DMS114 treated with DMSO at 0.1 percent for 48 hours (cell line): ENCODE results near the gene FOXL2.
A peak's percentile ranks its signal among the peaks of the same experiment; 100 is the strongest.

Experiments
- DNase-seq: peaks from one replicate; lab custom pipeline; 2025; ENCODE audit not compliant: unreplicated experiment; lab: John Stamatoyannopoulos, UW

FOXL2 gene

DNA sequence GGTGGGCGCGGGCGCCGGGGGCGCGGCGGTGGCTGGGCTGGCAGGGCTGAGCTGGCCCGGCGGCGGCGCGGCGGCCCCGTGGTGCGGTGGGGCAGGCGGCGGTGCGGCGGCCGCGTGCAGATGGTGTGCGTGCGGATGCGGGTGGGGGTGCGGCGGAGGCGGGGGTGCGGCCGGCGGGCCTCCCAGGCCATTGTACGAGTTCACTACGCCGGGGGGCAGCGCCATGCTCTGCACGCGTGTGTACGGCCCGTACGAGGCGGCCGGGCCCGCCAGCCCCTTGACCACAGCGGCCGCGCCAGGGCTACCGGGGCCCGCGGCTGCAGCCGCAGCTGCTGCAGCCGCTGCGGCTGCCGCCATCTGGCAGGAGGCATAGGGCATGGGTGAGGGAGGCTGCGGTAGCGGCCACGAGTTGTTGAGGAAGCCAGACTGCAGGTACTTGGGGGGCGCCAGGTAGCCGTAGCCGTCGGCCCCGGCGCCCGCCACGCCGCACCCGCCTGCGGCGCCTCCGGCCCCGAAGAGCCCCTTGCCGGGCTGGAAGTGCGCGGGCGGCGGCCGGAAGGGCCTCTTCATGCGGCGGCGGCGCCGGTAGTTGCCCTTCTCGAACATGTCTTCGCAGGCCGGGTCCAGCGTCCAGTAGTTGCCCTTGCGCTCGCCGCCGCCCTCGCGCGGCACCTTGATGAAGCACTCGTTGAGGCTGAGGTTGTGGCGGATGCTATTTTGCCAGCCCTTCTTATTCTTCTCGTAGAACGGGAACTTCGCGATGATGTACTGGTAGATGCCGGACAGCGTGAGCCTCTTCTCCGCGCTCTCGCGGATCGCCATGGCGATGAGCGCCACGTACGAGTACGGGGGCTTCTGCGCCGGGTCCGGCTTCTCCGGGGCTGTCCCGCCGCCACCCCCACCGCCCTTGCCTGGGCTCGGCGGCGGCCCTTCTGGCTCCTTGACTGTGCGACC, 951 bp downstream of the FOXL2 start:
- DNase-seq, result peak; percentile 34

DNA sequence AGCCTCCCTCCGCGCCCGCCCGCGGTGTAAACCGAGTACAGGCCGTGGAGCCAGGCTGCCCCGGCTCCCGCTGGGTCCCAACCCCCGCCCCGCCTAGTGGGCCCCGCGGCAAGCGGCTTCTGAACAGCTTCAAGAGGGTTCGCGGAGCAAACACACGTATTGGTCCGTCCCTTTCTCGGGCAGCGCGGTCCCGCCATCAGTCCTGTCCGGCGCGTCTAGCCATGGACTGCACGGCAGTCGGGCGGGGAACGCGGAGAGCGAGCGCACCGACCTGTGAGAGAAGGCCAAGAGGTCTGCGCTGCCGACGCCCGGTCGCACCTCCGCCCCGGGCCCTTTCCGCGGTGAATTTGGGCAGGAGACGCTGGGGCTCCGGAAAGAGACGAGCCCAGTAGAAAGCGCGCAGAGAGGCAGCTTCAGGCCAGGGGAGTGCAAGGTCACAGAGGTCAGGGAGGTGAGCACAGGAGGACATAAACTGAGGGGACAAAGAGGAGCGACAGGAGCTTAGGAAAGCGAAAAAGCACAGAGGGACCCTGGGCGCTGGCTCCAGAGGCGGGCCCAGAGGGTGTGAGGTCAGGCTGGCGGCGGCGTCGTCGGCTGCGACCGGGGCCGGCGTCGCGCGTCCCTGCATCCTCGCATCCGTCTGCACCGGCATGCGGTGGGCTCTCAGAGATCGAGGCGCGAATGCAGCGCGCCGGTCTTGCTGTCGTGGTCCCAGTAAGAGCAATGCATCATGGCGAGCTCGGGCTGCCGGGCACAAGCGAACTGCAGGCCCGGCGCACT, 1.8 kb downstream of the FOXL2 start:
- DNase-seq, result no peak

DNA sequence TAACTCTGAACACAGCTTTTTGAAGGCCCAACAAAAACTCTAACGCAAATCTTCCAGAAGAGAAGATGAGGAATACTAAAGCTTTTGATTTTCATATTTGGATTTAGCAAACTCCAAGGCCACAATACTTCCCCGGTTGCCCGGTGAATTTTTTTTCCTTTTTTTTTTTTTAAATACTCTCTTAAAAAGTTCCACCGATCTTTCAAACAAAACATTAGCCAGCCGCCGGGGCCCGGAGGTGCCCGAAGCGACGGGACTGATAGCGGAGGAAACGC, 2.3 kb downstream of the FOXL2 start:
- no peak for DNase-seq

DNA sequence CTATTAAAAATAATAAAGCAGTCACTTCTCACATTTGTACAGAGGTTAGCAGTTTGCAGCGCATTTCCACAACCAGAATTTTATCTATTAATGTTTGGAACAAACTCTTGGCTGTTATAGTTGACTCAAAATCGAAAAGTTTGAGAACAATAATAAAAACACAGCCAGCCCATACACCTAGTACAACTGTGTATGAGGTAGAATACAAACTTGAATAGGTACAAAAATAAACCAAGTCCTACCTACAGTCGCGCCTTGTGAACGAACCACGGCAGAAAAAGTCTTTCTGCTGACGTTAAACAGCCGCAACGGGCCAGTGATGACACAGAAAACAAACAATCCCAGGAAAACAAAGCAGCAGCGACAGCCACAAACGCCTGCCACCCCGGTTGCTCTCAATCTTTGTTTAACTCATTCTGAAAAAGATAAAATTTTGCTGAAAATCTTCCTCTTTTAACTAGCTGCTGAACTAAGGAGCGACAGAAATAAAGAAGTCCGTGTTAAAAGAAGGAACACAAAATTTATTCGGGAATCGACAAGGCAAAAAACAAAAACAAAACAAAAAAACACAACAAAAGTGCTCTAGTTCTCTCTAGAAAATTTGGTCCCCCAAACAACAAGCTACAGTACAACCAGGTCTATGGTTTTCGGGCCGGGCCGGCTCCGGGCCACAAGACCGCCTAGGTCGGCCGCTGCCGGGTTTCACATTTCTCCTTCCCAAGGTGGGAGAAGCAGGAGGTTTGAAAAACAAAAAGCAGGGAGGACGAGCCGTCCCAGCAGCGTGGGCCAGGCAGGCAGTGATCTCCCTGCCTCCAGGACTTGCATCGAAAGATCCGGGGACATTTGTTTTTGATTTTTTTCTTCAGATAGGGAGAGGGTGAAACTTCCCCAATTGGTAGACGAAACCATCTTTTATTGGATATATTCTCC, 2.9 kb downstream of the FOXL2 start:
- DNase-seq, result no peak

DNA sequence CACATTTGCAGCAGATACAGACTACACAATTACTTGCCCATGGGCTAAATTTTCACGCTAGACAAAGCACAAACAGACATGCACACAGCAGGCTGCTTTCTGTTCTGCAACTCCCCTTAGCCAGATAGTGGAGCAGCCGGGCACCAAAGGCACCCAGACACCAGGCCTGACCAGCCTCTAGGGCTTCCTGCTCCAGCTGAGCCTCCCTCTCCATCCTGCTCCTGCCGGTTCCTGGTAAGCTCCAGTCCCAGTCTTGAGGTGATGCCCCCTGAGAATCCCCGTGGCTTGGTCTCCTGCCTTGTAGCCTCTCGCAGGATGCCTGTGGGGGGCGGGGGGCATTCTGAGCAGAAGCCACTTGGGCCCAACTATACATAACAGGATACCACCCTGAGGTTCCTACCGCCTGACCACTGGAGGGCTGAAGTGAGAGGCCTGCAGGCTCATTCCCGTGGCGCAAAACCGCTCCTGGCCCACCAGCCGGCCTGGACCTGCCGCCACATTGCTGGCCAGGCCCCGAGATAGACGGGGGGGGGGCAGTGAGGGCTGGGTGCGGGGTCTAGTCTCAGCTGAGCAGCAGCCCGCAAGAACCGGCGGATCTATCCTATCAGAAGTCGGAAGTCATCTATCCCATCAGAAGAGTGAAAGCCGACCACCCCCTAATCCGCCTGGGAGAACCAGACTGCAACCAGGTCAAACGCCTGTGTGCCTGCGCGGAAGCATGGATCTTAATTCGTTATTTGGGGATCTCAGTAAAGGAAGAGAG, 3.9 kb downstream of the FOXL2 start:
- no peak for DNase-seq

DNA sequence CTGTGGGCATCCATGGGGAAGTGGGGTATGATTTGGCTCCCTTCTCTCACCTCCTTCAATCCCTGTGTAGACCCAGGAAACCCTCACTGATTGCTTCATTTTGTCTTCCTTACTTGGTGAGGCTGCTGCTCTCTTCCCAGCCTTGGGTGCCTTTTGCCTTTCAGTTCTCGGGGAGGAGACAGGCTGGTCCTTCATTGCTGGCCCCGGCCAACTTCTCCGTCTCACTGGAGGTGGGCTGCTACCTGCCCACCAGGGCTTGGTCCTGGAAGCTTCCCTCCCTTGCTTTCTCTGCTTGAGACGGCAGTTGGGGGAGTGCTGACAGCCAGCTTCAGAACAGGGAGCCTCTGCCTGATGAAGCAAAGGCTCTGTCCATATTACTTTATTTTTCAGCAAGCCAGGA, 4.7 kb downstream of the FOXL2 start:
- DNase-seq, result no peak

DNA sequence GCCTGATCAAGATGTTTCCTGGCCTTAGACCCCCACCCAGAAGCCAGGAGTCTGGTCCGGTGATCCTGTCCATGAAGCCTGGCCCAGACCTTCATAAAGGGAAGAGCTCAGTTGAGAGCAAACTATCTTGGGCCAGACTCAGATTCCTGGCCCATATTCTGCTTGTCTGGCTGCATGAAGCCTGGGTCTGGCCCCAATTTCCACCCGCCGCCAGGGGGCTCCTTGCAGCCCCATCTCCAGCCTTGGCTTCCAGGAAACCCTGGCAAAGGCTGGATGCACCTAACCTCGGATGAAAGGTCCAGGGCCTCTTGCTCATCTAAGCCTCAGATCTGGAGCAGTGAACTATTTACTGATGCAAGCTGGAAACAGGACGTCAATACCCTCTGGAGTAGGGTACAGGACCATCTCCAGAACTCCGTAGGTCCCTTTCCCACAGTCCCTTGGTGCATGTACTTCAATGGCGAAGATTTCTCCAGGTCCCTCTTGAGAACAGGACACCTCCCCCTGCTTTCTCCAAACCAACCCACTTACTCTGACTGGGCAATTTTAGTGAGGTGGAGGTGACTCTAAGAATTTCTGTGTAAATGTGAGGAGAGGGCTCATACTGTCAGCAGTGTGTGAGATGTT, 5.6 kb downstream of the FOXL2 start:
- DNase-seq, result peak; percentile 11

DNA sequence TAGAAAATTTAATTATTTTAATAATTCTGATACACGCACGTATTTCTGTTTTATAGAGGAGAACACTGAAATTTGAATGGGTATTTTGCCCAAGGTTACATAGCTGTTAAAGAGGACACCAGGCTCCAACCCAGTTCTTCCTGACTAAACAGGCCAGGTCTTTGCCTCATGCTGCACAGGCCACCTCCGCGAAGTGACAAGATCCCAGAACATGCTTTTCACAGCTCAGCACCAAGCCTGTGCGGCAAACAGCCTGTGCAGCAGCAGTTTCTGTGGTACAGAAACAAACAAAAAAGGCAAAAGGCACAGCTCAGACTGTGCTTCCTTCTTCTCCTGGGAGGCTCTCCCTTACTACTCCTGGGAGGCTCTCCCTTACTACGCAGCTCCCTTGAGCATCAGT, 6.5 kb downstream of the FOXL2 start:
- no peak for DNase-seq

DNA sequence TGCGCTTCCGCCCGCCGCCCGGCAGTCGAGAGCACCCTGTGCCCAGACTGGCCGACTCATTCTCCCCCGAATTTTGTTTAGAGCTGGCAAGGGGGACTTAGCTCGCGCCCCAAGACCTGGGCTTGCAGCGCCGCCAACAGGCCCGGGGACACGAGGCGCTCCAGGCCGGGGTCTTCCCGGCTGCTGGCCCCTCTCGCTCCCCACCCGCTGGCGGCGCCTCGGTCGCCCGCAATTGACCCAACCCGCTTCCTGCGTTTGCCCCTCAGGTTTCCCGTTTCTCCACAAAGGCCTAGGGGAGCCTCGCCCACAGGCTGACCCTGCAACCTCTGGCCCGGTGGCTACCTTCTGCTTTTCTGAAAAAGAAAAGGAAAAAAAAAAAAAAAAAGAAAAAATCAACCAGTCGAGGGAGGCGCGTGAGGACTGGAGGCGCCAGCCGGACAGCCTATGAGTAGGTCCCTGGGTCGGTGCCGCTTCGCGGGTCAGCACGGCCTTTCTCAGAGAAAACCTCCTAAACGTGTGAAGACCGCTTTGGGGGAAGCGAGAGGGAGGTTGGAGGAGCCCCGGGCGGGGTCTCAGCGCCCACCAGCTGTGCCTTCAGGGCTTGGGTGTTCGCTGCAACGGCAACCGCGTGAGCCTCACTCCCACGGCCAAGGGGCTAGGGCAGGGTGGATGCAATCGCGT, 7.2 kb downstream of the FOXL2 start:
- no peak for DNase-seq

DNA sequence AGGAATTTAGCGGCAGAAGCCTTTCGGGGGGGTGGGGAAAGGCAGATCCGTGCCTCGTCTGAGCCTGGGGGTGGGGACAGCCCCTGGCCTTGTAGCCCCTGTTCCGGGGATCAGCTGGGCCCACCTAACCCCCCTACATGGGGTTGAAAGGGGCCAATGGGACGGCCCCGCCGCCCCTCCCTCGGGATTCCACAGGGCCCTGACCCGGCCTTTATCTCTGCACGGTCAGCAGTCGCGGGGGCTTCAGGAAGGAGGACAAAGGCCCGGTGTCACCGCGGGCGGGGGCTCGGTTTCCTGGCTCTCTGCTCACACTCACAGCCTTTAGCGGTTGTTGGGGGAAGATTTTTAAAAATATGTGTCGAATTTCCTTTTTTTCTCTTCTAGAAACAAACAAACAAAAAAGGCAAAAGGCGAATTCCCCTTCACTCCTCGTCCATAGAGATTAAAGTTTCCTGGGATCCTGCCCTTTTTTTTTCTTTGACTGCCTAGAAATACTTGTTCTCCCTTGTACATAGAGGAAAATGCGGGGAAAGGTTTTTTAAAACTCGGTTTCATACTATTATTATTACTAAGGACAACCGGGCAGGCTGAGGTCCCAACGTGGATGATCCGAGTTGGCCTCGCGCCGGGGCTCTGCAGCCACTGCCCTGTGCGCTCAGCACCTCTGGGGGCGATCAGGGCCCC, 7.9 kb downstream of the FOXL2 start:
- DNase-seq, result no peak

DNA sequence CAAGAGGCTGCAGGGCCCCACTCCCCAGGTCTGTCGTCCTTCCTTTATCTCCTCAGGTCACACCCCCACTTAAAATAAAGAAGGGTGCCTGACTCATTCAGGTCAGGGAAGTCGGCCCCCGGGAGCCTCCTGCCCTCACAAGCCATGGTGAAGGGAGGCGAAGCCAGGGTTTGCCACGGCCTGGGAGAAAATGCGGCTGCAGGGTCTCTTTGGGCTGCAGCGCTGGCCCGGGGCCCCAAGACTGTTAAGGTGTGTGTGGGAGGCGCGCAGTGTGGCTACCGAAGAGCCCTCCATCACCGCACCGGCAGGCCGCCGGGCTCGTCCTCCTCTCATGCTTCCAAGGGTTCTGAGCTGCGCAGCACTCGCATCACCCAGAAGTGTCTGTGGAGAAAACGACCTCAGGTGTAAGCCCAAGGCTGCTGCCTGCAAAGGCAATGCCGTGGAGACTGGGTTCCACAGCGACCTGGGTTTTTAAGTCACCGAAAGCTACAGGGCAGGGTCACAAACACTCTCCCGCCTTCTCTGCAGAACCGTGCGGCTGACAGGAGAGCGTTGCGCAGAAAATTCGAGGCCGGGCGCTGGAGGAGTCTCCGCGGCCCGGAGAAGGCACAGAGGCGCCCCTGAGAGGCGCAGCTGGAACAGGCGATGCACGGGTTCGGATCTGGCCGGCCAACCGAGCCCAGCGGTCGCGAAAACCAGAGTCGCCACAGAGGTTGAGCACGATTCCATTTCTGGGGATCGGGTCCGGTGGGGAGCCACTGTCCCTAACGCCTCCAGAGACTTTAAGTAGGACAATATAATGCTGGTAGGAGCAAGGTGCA, 8.7 kb downstream of the FOXL2 start:
- DNase-seq, result no peak

DNA sequence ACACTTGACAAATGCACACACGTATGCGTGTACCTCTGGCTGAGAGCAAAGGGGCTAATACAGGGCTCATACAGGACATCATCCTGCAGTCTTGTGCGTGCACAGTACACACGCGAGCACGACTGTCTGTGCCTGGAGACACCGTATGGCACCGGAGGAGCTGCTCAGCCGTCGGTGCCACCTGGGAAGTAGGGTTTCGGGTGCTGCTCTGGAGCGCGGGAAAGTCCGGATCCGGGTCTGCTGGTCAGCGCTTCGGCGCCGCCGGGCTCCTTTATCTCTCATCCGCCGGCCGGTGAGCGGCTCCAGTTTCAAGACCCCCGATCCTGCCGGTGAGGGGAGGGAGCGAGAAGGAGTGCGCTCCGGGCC, 9.3 kb downstream of the FOXL2 start:
- DNase-seq, result no peak

DNA sequence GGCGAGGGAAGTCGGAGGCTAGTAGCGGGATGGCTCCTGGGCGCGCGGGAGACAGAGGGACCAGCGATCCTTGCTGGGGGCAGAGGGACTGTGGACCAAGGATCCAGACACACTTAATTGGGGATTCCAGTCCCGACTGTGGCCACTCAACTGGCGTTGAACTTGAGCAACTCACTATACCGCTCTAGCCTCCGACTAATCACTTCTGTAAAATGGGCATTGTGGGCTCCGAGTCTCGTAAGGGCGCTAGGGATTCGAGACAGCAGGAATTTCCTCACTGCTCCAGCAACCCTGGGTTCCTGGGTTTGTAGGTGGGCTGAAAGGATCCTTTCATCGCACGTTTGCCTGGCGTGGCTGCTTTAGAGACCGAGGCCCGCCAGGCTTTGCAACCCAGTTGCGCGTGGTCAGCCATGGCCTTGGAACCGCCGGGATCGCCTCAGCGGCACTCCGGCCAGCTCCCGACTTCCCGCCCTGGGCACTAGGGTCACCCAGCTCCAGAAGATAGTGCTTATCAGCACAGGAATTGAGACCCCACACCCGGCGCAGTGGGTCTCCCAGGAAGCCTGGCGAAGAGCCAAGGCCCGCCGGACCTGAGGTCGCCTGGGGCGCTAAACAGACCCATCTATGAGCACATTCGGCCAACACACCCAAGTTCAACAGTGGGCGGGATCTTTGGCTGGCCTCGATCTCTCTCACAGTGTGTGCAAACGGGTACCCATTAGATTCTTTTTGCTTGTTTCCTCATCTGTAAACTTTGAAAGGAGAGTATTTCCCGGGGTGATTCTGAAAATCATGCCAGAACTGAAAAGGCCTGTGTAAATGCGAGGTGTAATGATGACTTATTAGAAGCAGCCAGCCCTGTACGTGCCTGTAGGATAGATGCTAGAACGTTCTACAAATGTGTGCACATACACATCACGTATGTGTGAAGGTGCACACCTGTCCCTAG, 9.9 kb downstream of the FOXL2 start:
- no peak for DNase-seq

DNA sequence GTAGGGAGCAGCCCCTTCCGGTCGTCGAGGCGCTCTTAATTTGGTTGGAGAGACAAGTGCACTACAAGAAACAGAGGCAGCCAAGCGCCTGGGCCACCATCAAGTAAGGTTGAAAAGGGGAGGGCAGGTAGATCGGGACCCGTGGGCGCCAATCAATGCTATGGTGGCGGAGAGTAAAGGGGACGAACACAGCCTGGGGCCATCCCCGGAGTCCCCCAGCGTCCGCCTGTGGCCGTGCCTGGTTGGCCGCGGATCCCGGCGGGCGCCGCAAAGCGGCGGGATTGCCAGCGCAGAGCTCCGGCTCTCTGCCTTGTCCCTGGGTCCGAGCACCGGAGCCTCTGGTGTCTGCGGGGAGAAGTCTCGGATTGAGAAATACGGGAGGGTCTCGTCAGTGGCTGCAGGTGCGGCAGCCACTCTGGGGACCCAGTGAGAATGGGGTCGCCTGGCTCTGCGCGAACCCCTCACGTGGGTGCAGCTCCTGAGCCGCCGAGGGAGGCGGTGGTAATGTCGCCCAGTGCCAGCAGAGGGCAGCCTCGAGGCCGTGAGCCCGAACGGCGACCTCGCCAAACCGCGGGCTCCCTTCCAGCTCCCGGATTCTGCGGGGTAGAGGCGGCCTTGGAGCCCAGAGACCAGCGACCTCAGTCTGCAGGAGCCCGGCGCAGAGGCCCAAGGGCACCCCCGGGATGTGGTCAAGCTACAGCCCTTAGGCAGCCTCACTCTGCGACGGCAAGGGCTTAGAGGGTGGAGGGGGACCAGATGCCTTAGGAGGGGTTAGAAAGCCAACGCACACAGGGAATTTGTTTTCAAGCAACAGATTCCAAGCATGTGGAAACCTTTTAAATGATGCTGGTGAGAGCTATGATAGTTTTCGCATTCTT, 10.8 kb downstream of the FOXL2 start:
- peak; percentile 22 for DNase-seq

DNA sequence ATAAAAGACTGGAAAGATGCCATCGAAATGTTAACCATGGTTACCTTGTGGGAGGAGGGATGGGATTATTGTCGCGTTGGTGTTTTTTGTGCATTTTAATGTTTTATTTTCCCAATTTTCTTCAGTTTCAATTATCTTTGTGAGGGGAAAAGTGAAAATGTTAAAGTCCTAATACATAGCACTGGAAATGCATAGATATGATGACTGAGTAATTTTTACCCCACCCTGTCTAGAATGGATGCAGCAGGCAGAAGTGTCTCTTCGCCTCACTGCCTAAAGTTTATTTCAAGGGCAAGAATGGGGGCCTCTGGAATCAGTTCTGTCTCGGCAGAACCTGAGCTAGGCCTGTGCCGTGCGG, 11.5 kb downstream of the FOXL2 start:
- no peak for DNase-seq

DNA sequence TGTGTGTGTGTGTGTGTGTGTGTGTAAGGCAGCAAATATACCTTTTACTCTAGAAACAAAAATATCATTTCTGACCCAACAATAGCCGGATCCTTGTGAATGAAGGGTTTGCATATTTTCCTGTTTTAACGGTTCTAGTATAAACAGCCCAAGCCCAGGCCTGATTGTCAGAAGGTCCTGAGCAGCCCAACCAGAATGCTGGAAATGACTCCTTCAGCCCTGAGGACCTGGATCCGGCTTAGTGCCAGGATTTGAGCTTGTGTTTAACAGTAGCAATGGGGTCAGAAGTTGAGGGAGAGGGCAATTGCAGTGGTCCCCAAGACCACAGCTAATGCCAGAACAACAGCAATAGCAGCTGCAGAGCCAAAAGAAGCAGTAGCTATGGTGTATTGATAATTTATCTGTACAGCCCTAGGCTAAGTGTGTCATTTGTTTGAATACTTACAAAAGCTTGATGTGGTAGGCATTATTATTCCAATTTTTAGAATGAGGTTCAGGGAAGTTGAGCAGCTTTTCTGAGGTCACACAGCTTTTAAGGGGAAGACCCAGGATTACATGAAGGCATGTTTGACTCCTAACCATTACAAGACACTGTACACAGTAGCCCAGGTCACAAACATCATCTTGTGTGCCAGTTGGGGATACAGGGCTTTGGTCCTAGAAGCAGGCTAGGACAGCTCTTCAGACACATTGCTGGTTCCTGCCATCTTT, 12.8 kb downstream of the FOXL2 start:
- DNase-seq, result no peak
